A549 (cell line): ENCODE measurements around the gene COX4I2. TPM values are rescaled to one million over a fixed set of nuclear protein-coding genes. Genes with fewer than 3 reads are reported as not detected.

Experiments
- ATAC-seq, 2 experiments: fragments of 200-7000 bp in 1 of 2; fragments of >200 bp in 1 of 2; cut with Nextera tagmentation in 1 of 2; cut with Tn5 transposase in 1 of 2; 3 replicates each; pipeline versions ENCODE4 v1.8.0 to v1.9.1; 2018 to 2020; ENCODE audit warnings: mild to moderate bottlenecking in 1 of 2, moderate library complexity in 1 of 2
- CTCF ChIA-PET: fragments of 300-600 bp; sonication (Branson Sonifier 250); formaldehyde crosslinking; extraction: SDS; loops from one replicate; lab custom pipeline; 2021; ENCODE audit warnings: antibody characterized with exemption, inconsistent platforms; lab: Yijun Ruan, JAX
- POLR2A ChIA-PET: fragments of 350-600 bp; formaldehyde crosslinking; extraction: SDS; loops from one replicate; lab custom pipeline; 2021; ENCODE audit warnings: antibody characterized with exemption, inconsistent platforms; lab: Yijun Ruan, JAX
- DNase-seq, 2 experiments: peaks; one replicate each; pipeline versions ENCODE4 v3.0.0 to v3.0.0-alpha.2; 2011 to 2016; ENCODE audit warnings: low read depth in 1 of 2, low spot score in 1 of 2
- FAIRE-seq: peaks from 2 replicates; lab custom pipeline; 2011; peaks lifted over from hg19 to GRCh38; lab: Jason Lieb, UNC
- H3K27ac ChIP-seq, 2 experiments: fragments of >200 bp; sonication (Bioruptor Twin); formaldehyde crosslinking; 3 replicates each; pipeline ENCODE4 v1.5.1; 2016 to 2017
- H3K4me1 ChIP-seq: fragments of >200 bp; sonication (Bioruptor Twin); formaldehyde crosslinking; 3 replicates; pipeline ENCODE4 v1.6.1; 2016
- H3K4me2 ChIP-seq: fragments of >200 bp; sonication (Bioruptor Twin); formaldehyde crosslinking; 3 replicates; pipeline ENCODE4 v1.6.1; 2016
- H3K4me3 ChIP-seq: fragments of >200 bp; sonication (Bioruptor Twin); formaldehyde crosslinking; 3 replicates; pipeline ENCODE4 v1.5.1; 2016
- H3K9me3 ChIP-seq: fragments of >200 bp; sonication (Bioruptor Twin); formaldehyde crosslinking; 3 replicates; pipeline ENCODE4 v1.6.1; 2016
- BCL3 ChIP-seq: fragments of >200 bp; sonication (Bioruptor Twin); formaldehyde crosslinking; IDR thresholded peaks from 3 replicates; pipeline ENCODE4 v1.6.1; 2016
- CEBPB ChIP-seq, 2 experiments: fragments of >200 bp in 1 of 2; sonication (Bioruptor Twin) in 1 of 2; formaldehyde crosslinking in 1 of 2; IDR thresholded peaks; 2 replicates each; pipeline ENCODE4 v1.6.1; 2012 to 2016
- CHD2 ChIP-seq: fragments of 150-350 bp; IDR thresholded peaks from 2 replicates; pipeline ENCODE4 v1.6.1; 2014; ENCODE audit warnings: low read length; ENCODE audit not compliant: partially characterized antibody
- EHF ChIP-seq: fragments of 250-450 bp; sonication (Bioruptor Pico); IDR thresholded peaks from 2 replicates; pipeline ENCODE4 v1.5.0; 2020; ENCODE audit warnings: mild to moderate bottlenecking
- FOSL2 ChIP-seq, 2 experiments: fragments of 450-650 bp in 1 of 2; fragments of >200 bp in 1 of 2; sonication (Bioruptor Twin) in 1 of 2; formaldehyde crosslinking; IDR thresholded peaks; 2 replicates each; pipeline versions ENCODE4 v1.5.0 to v1.6.1; 2016 to 2020; ENCODE audit warnings: mild to moderate bottlenecking in 1 of 2, moderate library complexity in 1 of 2
- FOXS1 ChIP-seq: fragments of 250-450 bp; sonication (Bioruptor Pico); IDR thresholded peaks from 2 replicates; pipeline ENCODE4 v1.5.0; 2020; ENCODE audit warnings: mild to moderate bottlenecking, moderate library complexity
- HDAC2 ChIP-seq: fragments of 200-600 bp; sonication (generic); IDR thresholded peaks from 2 replicates; pipeline ENCODE4 v1.6.1; 2016
- HOXA7 ChIP-seq: fragments of 250-450 bp; sonication (Bioruptor Pico); IDR thresholded peaks from 2 replicates; pipeline ENCODE4 v1.5.0; 2020; ENCODE audit warnings: mild to moderate bottlenecking, moderate library complexity
- HOXB13 ChIP-seq: fragments of 250-450 bp; sonication (Bioruptor Pico); IDR thresholded peaks from 2 replicates; pipeline ENCODE4 v1.5.0; 2020; ENCODE audit warnings: low read depth, mild to moderate bottlenecking, moderate library complexity
- JUN ChIP-seq, 2 experiments: fragments of >200 bp; sonication (Bioruptor Twin); formaldehyde crosslinking; IDR thresholded peaks; 2 replicates in 1 of 2; 3 replicates in 1 of 2; pipeline ENCODE4 v1.6.1; 2016 to 2017
- MAZ ChIP-seq: fragments of 150-350 bp; IDR thresholded peaks from 2 replicates; pipeline ENCODE4 v1.6.1; 2014; ENCODE audit warnings: antibody characterized with exemption, low read depth, low read length, borderline replicate concordance
- MYC ChIP-seq: IDR thresholded peaks from 2 replicates; pipeline ENCODE4 v1.6.1; 2012; ENCODE audit warnings: mild to moderate bottlenecking, inconsistent platforms, low read length, improper control_type of control experiment, borderline replicate concordance
- NR3C1 ChIP-seq: fragments of >200 bp; sonication (Bioruptor Twin); formaldehyde crosslinking; IDR thresholded peaks from 3 replicates; pipeline ENCODE4 v1.6.1; 2017
- PHF8 ChIP-seq: fragments of 200-600 bp; sonication (generic); IDR thresholded peaks from 2 replicates; pipeline ENCODE4 v1.6.1; 2016; ENCODE audit warnings: low read depth, mild to moderate bottlenecking, antibody characterized with exemption, moderate library complexity, borderline replicate concordance
- POLR2A ChIP-seq: IDR thresholded peaks from 2 replicates; pipeline ENCODE4 v1.6.1; 2012; ENCODE audit warnings: mild to moderate bottlenecking, low read length
- SREBF2 ChIP-seq: fragments of 450-650 bp; IDR thresholded peaks from 2 replicates; pipeline ENCODE4 v1.6.1; 2014; ENCODE audit warnings: mild to moderate bottlenecking, moderate library complexity
- ZFP36 ChIP-seq: fragments of 450-650 bp; IDR thresholded peaks from 2 replicates; pipeline ENCODE4 v1.6.1; 2014; ENCODE audit warnings: borderline replicate concordance; ENCODE audit not compliant: partially characterized antibody
- WGBS: methylation state at CpG from one replicate; pipeline ENCODE4 v1.1.6; 2017; ENCODE audit errors: missing lambda C conversion rate; 5-methylcytosine and 5-hydroxymethylcytosine counted together
- polyA plus RNA-seq, 4 experiments: library from polyadenylated mRNA; depleted of rRNA in 3 of 4; stranded (reverse); fragments of >200 nt; fragmentation: RNase III in 1 of 4; extraction: RNeasy Plus Mini Kit Qiagen cat#74134 plus additional on column Dnase treatment in 1 of 4; gene quantifications; 2 replicates in 3 of 4; 3 replicates in 1 of 4; pipeline ENCODE4 v1.2.3, GENCODE V29; 2011 to 2017
- TF ChIP-seq, protein P1 (sequence below): fragments of 200-600 bp; sonication (generic); IDR thresholded peaks from 2 replicates; pipeline ENCODE4 v1.6.1; 2016; ENCODE audit warnings: antibody characterized with exemption, mild to moderate bottlenecking, moderate library complexity
- TF ChIP-seq, protein P2 (sequence below): fragments of 150-350 bp; IDR thresholded peaks from 2 replicates; pipeline ENCODE4 v1.6.1; 2014; ENCODE audit warnings: low read depth, mild to moderate bottlenecking, low read length

Gene COX4I2
- polyA plus RNA-seq, 2 of the 4 experiments (the other 2 are of a cell fraction), result not detected

DNA sequence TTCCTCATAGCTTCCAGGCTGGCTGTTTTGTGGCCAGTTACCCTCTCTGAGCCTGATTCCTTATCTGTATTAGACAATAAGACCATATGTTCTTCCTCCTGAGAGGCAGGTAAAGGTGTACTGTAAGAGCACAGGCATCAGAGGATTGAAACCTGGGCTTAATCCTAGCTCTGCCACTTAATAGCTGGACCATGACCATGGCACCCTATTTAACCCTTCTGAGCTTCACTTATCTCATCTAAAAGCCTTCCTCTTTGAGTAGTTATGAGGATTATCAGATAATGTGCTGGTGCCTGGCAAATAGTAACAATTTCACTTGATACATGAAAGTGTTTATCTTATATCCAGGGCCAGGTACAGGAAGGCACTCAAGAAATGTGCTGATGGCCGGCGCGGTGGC, 50.1 kb downstream of the COX4I2 start:
- ATAC-seq, result no peak
- POLR2A ChIA-PET, result no interaction called here
- peaks cover 93% of the 10 kb centered on the region for H3K4me1 ChIP-seq
- H3K4me2 ChIP-seq, result no peak overlapping the region
- H3K27ac ChIP-seq, result peak overlapping the region in 1 of 2 experiments; percentile 20; a peak in 2 of 6 replicates
- TF ChIP-seq MAZ, result no peak
- TF ChIP-seq FOXS1, result no peak
- no peak for TF ChIP-seq POLR2A
- no peak for TF ChIP-seq ZFP36
- TF ChIP-seq PHF8, result no peak
- no peak for TF ChIP-seq CEBPB (IDR thresholded peaks at IDR 0.05)
- no peak for TF ChIP-seq HOXA7 (CRISPR knock-in tag)
- TF ChIP-seq, all 56 proteins: peak for 0
- no peaks in the 10 kb centered on the region for H3K9me3 ChIP-seq
- DNase-seq (no peak), FAIRE-seq (no peak)
- CTCF ChIA-PET, result interaction anchor here (0.6 to 2.6 kb wide), 7 partner anchors 33 to 1850 kb away, joined by 3 to 20 read pairs (median 3); partner anchors contain the start of gene BCL2L1
- no peak overlapping the region for H3K4me3 ChIP-seq
- WGBS, result 95% methylated on average over 3 of the region's 3 CpGs

DNA sequence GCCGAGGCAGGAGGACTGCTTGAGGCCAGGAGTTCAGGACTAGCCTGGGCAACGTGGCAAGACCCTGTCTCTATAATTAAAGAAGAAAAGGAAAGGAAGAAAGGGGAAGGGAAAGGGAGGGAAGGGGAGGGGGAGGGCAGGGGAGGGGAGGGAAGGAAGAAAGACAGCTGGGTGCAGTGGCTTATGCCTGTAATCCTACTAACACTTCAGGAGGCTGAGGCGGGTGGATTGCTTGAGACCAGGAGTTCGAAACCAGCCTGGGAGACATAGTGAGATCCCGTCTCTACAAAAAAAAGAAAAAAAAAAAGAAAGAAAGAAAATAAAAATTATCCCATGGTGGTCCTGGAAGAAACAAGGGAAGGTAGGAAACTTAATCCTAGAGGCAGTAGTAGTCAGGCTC, 51.4 kb downstream of the COX4I2 start:
- WGBS, result 88% methylated on average over 5 of the region's 5 CpGs
- Histone ChIP-seq H3K4me1 (peaks cover 93% of the 10 kb centered on the region), H3K27ac (peak overlapping the region in 1 of 2 experiments; percentile 95; a peak in 4 of 6 replicates), H3K9me3 (no peaks in the 10 kb centered on the region), H3K4me2 (no peak overlapping the region), H3K4me3 (no peak overlapping the region)
- ATAC-seq (no peak), DNase-seq (no peak), FAIRE-seq (no peak)
- CTCF ChIA-PET, result interaction anchor here (0.7 to 2.6 kb wide), 4 partner anchors 28 to 60 kb away, joined by 3 to 20 read pairs (median 4); partner anchors contain the start of gene BCL2L1
- POLR2A ChIA-PET, result no interaction called here
- TF ChIP-seq, protein P1, sequence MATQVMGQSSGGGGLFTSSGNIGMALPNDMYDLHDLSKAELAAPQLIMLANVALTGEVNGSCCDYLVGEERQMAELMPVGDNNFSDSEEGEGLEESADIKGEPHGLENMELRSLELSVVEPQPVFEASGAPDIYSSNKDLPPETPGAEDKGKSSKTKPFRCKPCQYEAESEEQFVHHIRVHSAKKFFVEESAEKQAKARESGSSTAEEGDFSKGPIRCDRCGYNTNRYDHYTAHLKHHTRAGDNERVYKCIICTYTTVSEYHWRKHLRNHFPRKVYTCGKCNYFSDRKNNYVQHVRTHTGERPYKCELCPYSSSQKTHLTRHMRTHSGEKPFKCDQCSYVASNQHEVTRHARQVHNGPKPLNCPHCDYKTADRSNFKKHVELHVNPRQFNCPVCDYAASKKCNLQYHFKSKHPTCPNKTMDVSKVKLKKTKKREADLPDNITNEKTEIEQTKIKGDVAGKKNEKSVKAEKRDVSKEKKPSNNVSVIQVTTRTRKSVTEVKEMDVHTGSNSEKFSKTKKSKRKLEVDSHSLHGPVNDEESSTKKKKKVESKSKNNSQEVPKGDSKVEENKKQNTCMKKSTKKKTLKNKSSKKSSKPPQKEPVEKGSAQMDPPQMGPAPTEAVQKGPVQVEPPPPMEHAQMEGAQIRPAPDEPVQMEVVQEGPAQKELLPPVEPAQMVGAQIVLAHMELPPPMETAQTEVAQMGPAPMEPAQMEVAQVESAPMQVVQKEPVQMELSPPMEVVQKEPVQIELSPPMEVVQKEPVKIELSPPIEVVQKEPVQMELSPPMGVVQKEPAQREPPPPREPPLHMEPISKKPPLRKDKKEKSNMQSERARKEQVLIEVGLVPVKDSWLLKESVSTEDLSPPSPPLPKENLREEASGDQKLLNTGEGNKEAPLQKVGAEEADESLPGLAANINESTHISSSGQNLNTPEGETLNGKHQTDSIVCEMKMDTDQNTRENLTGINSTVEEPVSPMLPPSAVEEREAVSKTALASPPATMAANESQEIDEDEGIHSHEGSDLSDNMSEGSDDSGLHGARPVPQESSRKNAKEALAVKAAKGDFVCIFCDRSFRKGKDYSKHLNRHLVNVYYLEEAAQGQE, result no peak
- TF ChIP-seq EHF (CRISPR knock-in tag) (no peak), CHD2 (no peak)

DNA sequence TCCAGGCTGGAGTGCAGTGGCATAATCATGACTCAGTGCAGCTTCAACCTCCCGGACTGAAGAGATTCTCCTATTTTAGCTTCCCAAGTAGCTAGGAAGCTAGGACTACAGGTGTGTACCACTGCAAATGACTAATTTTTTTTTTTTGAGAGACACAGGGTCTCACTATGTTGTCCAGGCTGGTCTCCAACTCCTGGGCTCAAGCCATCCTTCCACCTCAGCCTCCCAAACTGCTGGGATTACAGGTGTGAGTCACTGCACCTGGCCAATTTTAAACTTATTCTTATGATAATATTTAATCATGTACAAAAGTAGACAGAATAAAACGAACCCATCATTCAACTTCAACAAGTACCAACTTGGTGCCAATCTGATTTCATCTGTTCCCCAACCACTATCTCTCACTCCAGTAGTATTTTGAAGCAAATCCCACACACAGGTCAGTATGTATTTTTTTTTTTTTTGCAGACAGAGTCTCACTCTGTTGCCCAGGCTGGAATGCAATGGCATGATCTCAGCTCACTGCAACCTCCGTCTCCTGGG, 52.5 kb downstream of the COX4I2 start:
- DNase-seq, result no peak
- no peak overlapping the region for H3K4me3 ChIP-seq
- H3K9me3 ChIP-seq, result no peaks in the 10 kb centered on the region
- H3K4me1 ChIP-seq, result peaks cover 94% of the 10 kb centered on the region
- ChIA-PET CTCF (interaction anchor here (0.7 to 13.2 kb wide), 6 partner anchors 27 to 61 kb away, joined by 3 to 159 read pairs (median 4); partner anchors contain the start of gene BCL2L1), POLR2A (no interaction called here)
- no peak overlapping the region for H3K4me2 ChIP-seq
- H3K27ac ChIP-seq, result peak overlapping the region; percentile 25 to 95; a peak in 4 of 6 replicates
- no peak for ATAC-seq
- no peak for TF ChIP-seq ZFP36
- no peak for TF ChIP-seq FOSL2 (IDR thresholded peaks at IDR 0.05)
- no peak for TF ChIP-seq FOSL2 (CRISPR knock-in tag; IDR thresholded peaks at IDR 0.05)
- TF ChIP-seq, protein P2, sequence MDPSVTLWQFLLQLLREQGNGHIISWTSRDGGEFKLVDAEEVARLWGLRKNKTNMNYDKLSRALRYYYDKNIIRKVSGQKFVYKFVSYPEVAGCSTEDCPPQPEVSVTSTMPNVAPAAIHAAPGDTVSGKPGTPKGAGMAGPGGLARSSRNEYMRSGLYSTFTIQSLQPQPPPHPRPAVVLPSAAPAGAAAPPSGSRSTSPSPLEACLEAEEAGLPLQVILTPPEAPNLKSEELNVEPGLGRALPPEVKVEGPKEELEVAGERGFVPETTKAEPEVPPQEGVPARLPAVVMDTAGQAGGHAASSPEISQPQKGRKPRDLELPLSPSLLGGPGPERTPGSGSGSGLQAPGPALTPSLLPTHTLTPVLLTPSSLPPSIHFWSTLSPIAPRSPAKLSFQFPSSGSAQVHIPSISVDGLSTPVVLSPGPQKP, result no peak
- no peak for TF ChIP-seq HDAC2
- TF ChIP-seq SREBF2, result no peak
- TF ChIP-seq NR3C1, result no peak
- TF ChIP-seq MYC, result no peak
- TF ChIP-seq BCL3, result no peak
- TF ChIP-seq JUN (IDR thresholded peaks at IDR 0.05), result no peak
- no peak for TF ChIP-seq CEBPB (IDR thresholded peaks at IDR 0.05)
- no peak for TF ChIP-seq HOXB13
- 77% methylated on average over 3 of the region's 3 CpGs for WGBS
- no peak for FAIRE-seq
